LNCaP clone FGC (cell line): ENCODE results near the gene SLC6A18.

ENCODE experiments used
- DNase-seq: peaks from one replicate; pipeline ENCODE4 v3.0.0-alpha.2; 2011; ENCODE audit warnings: low read depth
- H3K4me3 ChIP-seq: 2 replicates; pipeline ENCODE4 v1.5.1; 2011; ENCODE audit warnings: mild to moderate bottlenecking, low read depth, low read length, control low read depth
- CTCF ChIP-seq: IDR thresholded peaks from 2 replicates; pipeline ENCODE4 v1.5.1; 2012; ENCODE audit warnings: mild to moderate bottlenecking; ENCODE audit not compliant: control insufficient read depth, insufficient read depth; ENCODE audit errors: extremely low read depth

SLC6A18 gene

DNA sequence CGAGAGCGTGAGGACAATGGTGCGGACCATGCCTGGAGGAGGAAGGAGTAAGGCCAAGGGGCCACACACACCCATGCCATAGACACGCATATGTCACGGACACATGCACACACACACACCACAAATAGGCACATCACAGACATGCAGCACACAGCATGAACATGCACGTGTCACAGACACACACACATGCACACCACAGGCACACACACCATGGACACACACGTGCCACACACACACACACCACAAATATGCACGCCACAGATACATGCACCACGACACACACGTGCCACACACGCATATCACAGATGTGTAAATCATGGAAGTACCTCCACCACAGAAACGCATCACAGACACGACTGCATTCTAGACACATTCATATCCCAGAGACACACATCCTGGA, 53.0 kb downstream of the SLC6A18 start:
- TF ChIP-seq CTCF = no peak
- DNase-seq = no peak
- no peak overlapping the region for H3K4me3 ChIP-seq

DNA sequence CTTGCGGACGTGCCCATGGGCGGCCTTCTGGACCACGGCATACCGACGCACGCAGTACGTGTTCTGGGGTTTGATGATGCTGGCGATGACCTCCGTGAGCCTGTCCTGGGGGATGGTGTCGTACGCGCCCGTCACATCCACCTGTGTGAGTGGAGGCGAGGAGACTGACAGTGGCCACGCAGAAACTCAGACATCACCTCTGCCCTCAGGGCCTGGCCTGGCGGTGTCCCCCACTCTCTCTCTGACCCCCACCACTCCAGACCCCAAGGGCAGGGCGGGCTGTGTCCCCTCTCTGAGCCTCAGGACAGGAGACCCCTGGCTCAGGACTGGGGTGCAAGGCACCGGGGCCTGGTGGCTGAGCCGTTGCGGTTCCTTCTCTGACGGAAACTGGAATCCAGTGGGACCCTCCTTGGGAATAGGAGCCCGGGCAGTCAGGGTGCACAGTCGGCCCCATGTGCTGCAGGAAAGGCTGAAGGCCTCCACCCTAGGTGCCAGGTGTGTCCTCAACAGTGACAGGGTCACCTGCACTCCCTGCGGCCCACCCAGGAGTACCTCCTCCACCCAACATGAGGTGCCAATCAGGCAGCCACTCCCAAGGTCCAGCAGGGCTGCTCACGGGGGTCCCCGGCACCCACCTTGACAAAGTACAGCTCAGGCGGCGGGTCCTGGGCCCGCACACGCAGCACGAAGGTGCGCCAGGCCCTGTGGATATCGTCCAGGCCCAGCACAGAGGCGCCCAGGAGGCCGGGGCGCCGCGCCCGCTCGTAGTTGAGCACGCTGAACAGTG, 53.7 kb downstream of the SLC6A18 start:
- DNase-seq = no peak
- TF ChIP-seq CTCF = no peak
- H3K4me3 ChIP-seq = no peak overlapping the region

GRCh38 chr5:1279443-1280151, 54.4 kb downstream of the SLC6A18 start:
- H3K4me3 ChIP-seq = no peak overlapping the region
- no peak for TF ChIP-seq CTCF
- no peak for DNase-seq

DNA sequence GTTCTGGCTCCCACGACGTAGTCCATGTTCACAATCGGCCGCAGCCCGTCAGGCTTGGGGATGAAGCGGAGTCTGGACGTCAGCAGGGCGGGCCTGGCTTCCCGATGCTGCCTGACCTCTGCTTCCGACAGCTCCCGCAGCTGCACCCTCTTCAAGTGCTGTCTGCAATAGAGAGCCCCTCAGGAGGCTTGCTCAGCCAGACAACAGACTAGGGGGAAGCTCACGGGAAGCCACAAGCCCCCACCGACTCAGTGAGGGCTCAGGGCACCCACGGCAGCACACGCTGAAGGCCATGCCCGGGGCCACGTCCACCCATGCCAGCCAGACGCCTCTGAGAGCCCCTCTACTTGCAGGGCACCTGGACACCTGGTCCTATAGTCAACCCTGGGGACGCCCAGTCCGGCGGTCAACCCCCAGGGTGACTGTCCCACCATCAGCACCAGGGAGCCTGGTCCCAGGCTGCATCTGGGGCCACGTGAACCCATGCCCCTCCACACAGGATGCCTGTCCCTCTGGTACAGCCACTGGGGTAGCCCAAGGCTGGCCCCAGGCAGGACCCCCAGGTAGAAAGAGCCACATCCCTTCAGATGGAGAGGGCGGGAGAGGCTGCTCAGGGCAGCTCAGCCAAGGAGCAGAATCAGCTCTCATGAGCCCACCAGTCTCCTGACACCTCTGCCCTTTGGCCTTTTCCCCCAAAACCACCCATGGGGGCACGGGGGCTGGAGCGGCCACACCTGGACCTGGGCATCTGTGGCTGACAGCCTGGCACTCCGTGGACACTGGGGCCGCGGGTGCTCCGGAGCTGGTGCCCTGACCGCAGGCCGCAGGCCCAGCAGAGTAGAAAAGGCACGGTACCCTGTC, 55.2 kb downstream of the SLC6A18 start:
- no peak for TF ChIP-seq CTCF
- no peak overlapping the region for H3K4me3 ChIP-seq

GRCh38 chr5:1281038-1281882, 56.1 kb downstream of the SLC6A18 start:
- no peak overlapping the region for H3K4me3 ChIP-seq
- DNase-seq = no peak
- TF ChIP-seq CTCF = no peak

More for the DNA sequence above, 55.2 kb downstream of the SLC6A18 start:
- no peak for DNase-seq
